ENCODE measurements around the gene MYRFL.

MYRFL gene

DNA sequence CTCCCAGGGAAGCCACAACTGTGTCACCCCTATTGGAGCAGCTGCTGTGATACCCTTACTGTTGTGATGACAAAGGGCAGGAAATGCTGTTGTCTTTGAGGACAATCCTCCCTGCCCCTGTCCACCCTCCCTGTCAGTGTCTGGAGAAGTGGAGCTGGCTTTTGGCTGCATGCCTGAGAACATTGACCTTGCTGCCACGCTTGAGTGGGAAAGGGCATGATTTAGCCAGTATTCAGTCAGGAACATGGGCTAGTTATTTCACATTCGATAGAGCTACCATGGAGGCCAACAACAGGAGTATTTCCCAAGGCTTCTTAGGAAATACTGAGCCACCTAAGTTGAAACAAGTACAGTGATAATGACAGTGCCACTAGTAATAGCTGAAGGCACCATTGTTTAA is 59.4 kb downstream of the MYRFL start:
- no peak for TF ChIP-seq CTCF (IDR thresholded peaks at IDR 0.05; ENCODE audit: low read depth, low read length)
- H3K4me3 ChIP-seq (ENCODE audit: low read depth, low read length) = no peak overlapping the region

DNA sequence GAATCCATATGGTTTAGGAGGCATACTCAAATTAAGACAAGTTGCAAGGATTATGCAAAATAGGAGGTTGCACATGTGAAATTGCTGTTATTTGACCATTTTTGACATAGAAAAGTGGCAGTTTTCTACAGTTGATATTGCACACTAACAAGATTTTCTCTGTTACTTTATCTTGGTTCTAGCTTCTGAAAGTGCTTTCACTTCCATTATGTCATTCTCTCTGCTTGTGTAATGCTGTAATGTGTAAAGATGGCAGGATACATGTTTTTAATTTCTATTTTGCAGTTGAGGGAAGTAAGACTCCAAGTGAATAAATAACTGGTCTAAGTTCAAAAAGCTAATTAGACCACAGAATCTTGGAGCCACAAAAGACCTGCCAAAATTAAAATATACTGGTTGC is 60.6 kb downstream of the MYRFL start:
- no peak overlapping the region for H3K4me3 ChIP-seq (ENCODE audit: low read depth, low read length)
- no peak for TF ChIP-seq CTCF (IDR thresholded peaks at IDR 0.05; ENCODE audit: low read depth, low read length)

- no peak overlapping the region for H3K4me3 ChIP-seq (ENCODE audit: low read depth, low read length)
- no peak for TF ChIP-seq CTCF (IDR thresholded peaks at IDR 0.05; ENCODE audit: low read depth, low read length)
These were observed 61.1 kb downstream of the MYRFL start for GRCh38 chr12:69886109-69886508.

DNA sequence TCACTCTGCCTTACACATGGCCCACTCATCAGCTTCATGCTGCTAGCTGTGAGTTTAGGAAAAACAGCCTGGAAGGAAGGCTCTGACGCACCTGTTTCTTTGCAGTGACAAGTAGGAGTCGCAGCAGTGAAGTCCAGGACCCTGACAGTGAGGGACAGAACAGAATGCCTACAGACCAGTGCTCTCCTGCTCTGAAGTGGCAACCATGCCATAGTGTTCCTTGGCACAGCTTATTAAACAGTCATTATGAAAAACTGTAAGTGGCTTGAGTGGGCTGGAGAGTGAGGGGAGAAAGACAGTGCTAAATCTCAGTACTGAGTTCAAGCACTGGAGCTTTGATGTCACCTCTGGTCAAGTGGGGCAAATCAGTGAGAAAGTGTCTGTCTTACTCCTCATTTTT is 61.7 kb downstream of the MYRFL start:
- no peak overlapping the region for H3K4me3 ChIP-seq (ENCODE audit: low read depth, low read length)
- TF ChIP-seq CTCF (IDR thresholded peaks at IDR 0.05; ENCODE audit: low read depth, low read length) = no peak

DNA sequence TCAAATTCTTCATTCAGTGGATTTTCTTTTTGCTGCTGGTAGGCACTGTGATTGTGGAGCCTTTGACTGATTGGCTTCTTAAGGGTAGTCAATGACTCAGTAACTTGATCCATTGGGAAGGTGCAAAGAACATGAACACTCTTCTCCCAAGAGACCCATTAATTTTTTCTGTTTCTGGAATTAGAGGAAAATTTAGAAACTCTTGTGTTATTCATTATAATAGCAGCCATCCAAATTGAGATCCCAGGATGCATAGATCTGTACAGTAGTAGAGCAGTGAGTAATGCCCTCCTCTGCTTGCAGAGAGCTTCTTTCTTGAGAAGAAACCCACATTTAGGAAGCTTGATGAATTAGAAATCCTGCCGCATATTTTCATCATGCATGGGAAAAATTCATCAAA is 63.9 kb downstream of the MYRFL start:
- TF ChIP-seq CTCF (IDR thresholded peaks at IDR 0.05; ENCODE audit: low read depth, low read length) = no peak
- H3K4me3 ChIP-seq (ENCODE audit: low read depth, low read length) = no peak overlapping the region

DNA sequence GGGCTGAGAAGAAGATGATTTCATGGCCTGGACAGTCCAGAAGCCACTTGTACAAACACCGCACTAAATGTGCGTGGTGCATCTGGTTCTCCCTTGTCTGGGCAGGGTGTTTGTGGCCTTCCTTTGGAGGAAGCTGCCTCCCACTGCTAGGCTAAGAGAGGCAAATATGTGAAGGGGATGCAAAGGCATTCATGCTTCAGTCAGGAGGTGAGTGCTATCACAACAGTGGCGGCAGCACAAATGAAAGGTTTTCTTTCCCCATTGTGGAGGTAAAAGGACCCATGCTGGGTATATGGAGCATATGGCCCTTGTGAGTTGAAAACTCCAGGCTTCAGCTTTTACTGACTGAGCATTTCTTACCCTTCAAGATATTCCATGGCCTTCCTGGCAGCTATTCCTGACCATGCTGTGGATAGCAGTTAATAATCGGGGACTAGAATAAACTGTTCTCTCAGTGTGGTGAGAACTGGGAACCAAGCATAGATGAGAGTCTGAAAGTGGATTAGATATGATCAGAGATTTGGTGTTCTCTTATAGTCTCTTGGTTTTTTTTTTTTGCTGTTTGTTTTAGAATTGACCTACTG is 69.9 kb downstream of the MYRFL start:
- TF ChIP-seq CTCF (IDR thresholded peaks at IDR 0.05; ENCODE audit: low read depth, low read length) = no peak
- H3K4me3 ChIP-seq (ENCODE audit: low read depth, low read length) = no peak overlapping the region

DNA sequence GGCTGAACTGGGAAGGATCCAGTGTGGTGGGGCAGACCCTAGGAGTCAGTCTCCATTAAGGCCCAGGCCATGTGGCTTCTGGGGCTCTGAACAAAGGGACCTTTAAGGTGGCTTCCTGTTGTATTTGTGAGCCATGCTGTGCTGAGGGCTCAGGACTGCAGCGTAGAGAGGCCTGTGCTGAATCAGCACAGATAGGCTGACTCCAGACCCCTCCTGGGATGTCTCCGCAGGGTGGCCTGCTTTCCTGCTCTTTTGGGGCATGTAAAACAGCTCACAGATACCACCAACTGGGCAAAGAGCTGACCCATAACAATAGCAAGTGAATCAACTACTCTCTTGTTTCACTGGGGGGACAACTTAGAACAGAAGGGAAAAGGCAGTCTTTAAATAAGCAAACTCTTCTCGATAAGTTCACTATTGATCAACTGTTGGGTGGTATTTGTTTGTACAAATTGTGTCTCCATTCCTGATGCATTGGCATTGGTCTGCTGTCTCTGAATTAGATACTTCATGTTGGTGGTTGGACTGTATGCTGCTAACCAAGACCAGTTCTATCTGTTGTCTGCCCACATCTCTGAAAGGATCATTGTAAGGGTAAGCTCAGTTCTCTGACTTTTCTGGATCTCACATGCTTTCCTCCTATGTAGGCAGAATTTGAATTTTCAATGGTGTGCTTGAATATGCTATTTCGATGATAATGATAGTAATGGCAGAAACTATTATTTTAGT is 71.8 kb downstream of the MYRFL start:
- no peak overlapping the region for H3K4me3 ChIP-seq (ENCODE audit: low read depth, low read length)
- no peak for TF ChIP-seq CTCF (IDR thresholded peaks at IDR 0.05; ENCODE audit: low read depth, low read length)
